ENCODE measurements around the gene SLC14A1. TPM values are rescaled to one million over a fixed set of nuclear protein-coding genes. Genes with fewer than 3 reads are reported as not detected.

Gene SLC14A1
- total and polyA plus RNA-seq, 9 donors, result 0.20 to 3.3 (median 0.43) TPM; not detected in 1

DNA sequence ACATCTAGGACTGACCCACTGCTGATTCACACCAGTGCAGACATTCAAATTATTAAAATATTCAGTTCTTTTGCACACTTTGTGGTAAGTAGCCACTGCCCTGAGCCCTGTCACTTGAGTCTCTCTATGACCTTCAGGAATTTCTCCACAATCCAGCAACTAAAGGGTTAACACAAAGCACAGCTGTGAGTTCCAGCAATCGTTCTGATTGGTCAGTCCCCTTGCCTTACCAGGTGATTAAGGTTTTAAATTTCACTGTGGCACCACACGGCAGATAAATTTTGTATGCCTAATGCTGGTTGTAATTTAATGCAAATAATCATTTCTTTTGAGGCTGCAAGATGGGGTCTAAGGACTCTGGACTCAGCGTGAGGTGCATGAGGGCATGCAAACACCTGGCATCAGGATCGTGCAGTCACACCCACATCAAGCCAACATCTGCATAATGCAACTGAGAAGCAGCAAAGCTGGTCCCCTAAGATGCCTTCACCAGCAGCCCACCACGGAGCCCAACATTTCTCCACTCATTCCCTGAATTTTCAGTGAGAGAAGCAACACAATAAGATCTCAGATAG, 36.6 kb downstream of the SLC14A1 start:
- TF ChIP-seq EP300 (IDR thresholded peaks at IDR 0.05), result no peak
- no peak for TF ChIP-seq POLR2A (IDR thresholded peaks at IDR 0.05)
- TF ChIP-seq, protein P1, sequence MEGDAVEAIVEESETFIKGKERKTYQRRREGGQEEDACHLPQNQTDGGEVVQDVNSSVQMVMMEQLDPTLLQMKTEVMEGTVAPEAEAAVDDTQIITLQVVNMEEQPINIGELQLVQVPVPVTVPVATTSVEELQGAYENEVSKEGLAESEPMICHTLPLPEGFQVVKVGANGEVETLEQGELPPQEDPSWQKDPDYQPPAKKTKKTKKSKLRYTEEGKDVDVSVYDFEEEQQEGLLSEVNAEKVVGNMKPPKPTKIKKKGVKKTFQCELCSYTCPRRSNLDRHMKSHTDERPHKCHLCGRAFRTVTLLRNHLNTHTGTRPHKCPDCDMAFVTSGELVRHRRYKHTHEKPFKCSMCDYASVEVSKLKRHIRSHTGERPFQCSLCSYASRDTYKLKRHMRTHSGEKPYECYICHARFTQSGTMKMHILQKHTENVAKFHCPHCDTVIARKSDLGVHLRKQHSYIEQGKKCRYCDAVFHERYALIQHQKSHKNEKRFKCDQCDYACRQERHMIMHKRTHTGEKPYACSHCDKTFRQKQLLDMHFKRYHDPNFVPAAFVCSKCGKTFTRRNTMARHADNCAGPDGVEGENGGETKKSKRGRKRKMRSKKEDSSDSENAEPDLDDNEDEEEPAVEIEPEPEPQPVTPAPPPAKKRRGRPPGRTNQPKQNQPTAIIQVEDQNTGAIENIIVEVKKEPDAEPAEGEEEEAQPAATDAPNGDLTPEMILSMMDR (IDR thresholded peaks at IDR 0.05), result no peak
- no peak for DNase-seq
- no peaks in the 10 kb centered on the region for H3K4me1 ChIP-seq (ENCODE audit: insufficient read depth)
- no peak overlapping the region for H3K27ac ChIP-seq
- no peaks in the 10 kb centered on the region for H3K9me3 ChIP-seq
- no peak overlapping the region for H3K4me3 ChIP-seq
- intact Hi-C loops (cut with DNase I), result no loop called here
- H3K36me3 ChIP-seq, result no peaks in the 10 kb centered on the region
- WGBS, 3 donors, result 4 to 10% (median 9%) methylated on average over 5 of the region's 5 CpGs
- H3K27me3 ChIP-seq, result no peaks in the 10 kb centered on the region

DNA sequence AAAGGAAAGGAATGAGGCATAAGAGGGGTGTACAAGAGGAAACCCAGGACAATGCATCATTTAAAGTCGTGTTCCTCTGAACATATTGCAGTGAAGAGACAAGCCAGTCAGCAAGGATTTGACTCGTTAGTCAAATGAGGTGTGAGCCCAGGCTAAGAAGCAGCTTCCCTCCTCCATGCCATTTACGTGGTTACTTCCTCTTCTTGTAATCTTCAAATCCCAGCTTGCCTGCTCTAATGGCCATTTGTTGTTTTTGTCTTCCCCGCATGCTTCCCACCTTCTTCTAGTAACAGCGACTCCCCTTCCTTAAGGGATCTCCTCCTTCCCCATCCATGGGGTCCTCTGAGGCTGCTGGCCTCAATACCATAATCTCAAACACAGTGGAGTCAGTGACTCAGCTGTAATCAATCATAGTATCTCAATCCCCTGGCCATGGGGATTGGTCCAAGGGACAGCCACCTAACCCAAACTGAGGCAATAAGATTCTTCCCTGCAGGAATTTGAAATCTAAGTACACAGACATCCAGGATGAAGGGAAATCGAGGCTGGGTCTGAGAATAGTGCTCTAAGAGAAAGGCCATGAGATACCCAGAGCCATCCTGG, 37.6 kb downstream of the SLC14A1 start:
- no peak for TF ChIP-seq EP300 (IDR thresholded peaks at IDR 0.05)
- WGBS, 3 donors, result 46 to 52% (median 50%) methylated on average over 6 of the region's 6 CpGs
- H3K27me3 ChIP-seq, result no peaks in the 10 kb centered on the region
- no peaks in the 10 kb centered on the region for H3K36me3 ChIP-seq
- no peak for DNase-seq
- intact Hi-C loops (cut with DNase I), result no loop called here
- H3K9me3 ChIP-seq, result no peaks in the 10 kb centered on the region
- no peak overlapping the region for H3K27ac ChIP-seq
- no peak overlapping the region for H3K4me3 ChIP-seq
- H3K4me1 ChIP-seq (ENCODE audit: insufficient read depth), result no peaks in the 10 kb centered on the region

DNA sequence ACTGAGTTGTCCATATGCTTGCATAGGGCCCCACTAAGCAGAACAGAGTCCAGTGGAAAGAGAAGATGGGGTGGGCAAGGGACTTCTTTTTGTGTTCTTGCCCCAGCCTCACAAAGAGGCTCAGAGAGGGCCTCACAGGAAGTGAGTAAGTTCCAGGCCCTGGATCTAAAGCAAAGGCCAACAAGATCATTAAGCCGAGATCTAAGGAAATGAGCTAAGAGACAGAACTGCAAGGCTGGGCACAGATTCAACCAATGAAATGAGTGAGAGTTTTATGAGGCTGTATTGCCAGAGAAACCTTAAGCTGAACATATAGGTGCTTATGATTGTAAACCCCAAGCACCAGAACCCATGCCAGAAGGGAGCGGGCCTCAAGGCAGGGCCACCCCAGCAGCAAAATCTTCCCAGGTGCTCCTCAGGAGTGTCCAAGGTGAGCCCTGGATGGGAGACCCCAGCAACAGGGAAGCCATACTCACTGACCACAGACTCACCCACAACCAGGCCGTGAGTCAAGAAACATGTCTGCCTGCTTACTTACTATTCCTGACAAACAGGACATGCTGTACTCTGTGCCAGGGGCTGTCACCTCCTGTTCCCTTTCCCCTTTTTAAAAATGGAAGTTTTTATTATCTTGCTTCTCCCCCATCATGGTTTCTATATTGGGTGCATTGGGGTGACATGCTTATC, 40.2 kb downstream of the SLC14A1 start:
- H3K9me3 ChIP-seq, result no peaks in the 10 kb centered on the region
- intact Hi-C loops (cut with DNase I), result no loop called here
- TF ChIP-seq POLR2A (IDR thresholded peaks at IDR 0.05) (no peak), EP300 (IDR thresholded peaks at IDR 0.05) (no peak)
- TF ChIP-seq, protein P1 (IDR thresholded peaks at IDR 0.05), result no peak
- H3K27me3 ChIP-seq, result no peaks in the 10 kb centered on the region
- H3K27ac ChIP-seq, result no peak overlapping the region
- H3K4me1 ChIP-seq (ENCODE audit: insufficient read depth), result no peaks in the 10 kb centered on the region
- 79 to 81% (median 81%) methylated on average over 3 of the region's 3 CpGs for WGBS, 3 donors
- no peak for DNase-seq
- no peak overlapping the region for H3K4me3 ChIP-seq
- H3K36me3 ChIP-seq, result no peaks in the 10 kb centered on the region

DNA sequence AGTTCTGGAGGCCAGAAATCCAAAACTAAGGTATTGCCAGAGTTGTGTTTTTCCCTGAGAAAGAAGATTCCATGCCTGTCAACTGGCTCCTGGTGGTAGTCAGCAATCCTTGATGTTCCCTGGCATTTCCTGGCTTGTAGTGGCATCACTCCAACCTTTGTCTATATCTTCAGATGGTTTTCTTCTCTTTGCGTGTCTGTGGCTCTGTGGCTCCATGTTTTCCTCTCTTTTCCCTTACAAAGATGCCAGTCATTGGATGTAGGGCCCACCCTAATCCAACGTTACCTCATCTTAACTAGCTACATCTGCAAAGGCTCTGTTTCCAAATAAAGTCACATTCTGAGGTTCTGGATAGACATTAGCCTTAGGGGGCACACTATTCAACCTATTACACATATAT, 41.8 kb downstream of the SLC14A1 start:
- H3K9me3 ChIP-seq, result no peaks in the 10 kb centered on the region
- TF ChIP-seq POLR2A (IDR thresholded peaks at IDR 0.05) (no peak), EP300 (IDR thresholded peaks at IDR 0.05) (no peak)
- TF ChIP-seq, protein P1 (IDR thresholded peaks at IDR 0.05), result no peak
- DNase-seq, result no peak

More for the DNA sequence above, 41.8 kb downstream of the SLC14A1 start:
- intact Hi-C loops (cut with DNase I), result no loop called here
- H3K4me3 ChIP-seq, result no peak overlapping the region
- H3K4me1 ChIP-seq (ENCODE audit: insufficient read depth), result no peaks in the 10 kb centered on the region
- 52 to 79% (median 69%) methylated on average over 2 of the region's 2 CpGs for WGBS, 3 donors
- H3K27ac ChIP-seq, result no peak overlapping the region
- no peaks in the 10 kb centered on the region for H3K27me3 ChIP-seq
- no peaks in the 10 kb centered on the region for H3K36me3 ChIP-seq

All from ovary (tissue), 9 donors.